Sigmoid colon (tissue), 4 donors: Measurements from ENCODE around the gene DMRT2.

Experiments used
- POLR2AphosphoS5 ChIP-seq, 4 donors: sonication (generic); formaldehyde crosslinking; IDR thresholded peaks; one replicate each; pipeline ENCODE4 v1.6.1; 2017; ENCODE audit warnings: antibody characterized with exemption in 4 of 4
- TF ChIP-seq, protein P1 (sequence below), 4 experiments: fragments of 450-650 bp in 3 of 4; fragments of 200-600 bp in 1 of 4; IDR thresholded peaks; one replicate each; pipeline ENCODE4 v1.5.1; 2016 to 2019; ENCODE audit warnings: antibody characterized with exemption in 4 of 4, mild to moderate bottlenecking in 3 of 4, moderate library complexity in 2 of 4

DNA sequence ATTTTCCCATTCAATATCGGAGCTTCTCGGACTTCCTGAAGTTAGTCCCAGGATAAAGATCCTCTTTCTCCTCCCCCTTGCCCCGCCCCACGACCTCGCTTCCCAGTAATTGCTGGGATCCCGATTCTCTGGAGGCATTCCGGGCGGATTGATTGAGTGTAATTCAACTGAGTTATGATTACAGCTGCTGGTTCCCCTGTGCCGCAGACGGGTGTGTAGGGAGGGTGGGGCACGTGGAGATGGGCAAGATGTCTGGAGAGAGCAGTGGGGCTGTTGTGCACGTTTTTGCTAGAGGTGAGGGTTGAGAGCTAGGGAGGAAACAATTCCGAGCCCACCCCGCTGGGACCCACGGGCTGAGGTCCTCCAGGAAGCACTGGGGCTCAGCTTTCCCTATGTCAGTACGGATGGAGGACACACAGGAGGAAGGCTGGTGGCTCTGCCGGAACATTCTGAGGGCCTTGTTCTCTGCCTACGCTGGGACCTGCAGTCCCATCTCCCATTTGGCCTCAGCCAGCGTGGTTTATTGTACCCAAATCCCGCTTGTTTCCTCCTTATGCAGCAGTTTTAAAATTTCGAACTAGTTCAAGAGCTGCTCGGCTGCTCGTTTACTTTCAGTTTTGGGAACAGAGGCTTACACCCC, 2.4 kb upstream of the DMRT2 start:
- TF ChIP-seq, protein P1, sequence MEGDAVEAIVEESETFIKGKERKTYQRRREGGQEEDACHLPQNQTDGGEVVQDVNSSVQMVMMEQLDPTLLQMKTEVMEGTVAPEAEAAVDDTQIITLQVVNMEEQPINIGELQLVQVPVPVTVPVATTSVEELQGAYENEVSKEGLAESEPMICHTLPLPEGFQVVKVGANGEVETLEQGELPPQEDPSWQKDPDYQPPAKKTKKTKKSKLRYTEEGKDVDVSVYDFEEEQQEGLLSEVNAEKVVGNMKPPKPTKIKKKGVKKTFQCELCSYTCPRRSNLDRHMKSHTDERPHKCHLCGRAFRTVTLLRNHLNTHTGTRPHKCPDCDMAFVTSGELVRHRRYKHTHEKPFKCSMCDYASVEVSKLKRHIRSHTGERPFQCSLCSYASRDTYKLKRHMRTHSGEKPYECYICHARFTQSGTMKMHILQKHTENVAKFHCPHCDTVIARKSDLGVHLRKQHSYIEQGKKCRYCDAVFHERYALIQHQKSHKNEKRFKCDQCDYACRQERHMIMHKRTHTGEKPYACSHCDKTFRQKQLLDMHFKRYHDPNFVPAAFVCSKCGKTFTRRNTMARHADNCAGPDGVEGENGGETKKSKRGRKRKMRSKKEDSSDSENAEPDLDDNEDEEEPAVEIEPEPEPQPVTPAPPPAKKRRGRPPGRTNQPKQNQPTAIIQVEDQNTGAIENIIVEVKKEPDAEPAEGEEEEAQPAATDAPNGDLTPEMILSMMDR (IDR thresholded peaks at IDR 0.05) = no peak
- TF ChIP-seq POLR2AphosphoS5 (IDR thresholded peaks at IDR 0.05) = peak in 1 of 4 donors; percentile 19
